HUES6 (cell line): ENCODE results near the gene EGFL6.

Experiments
- H3K27ac ChIP-seq: 2 replicates; pipeline ENCODE4 v1.7.0; 2013; ENCODE audit warnings: low read depth, mild to moderate bottlenecking, low read length, inconsistent platforms
- H3K27me3 ChIP-seq: 2 replicates; pipeline ENCODE4 v1.6.1; 2013; ENCODE audit warnings: low read length; ENCODE audit not compliant: control insufficient read depth, insufficient read depth
- H3K36me3 ChIP-seq: 2 replicates; pipeline ENCODE4 v1.6.1; 2013; ENCODE audit warnings: low read length; ENCODE audit not compliant: control insufficient read depth, insufficient read depth
- H3K4me1 ChIP-seq: 2 replicates; pipeline ENCODE4 v1.6.1; 2013; ENCODE audit warnings: low read length; ENCODE audit not compliant: control insufficient read depth, insufficient read depth
- H3K4me3 ChIP-seq: 2 replicates; pipeline ENCODE4 v1.5.1; 2013; ENCODE audit warnings: low read depth, low read length
- H3K9ac ChIP-seq: one replicate; pipeline ENCODE4 v1.6.1; 2013; ENCODE audit warnings: mild to moderate bottlenecking, low read length
- H3K9me3 ChIP-seq: 2 replicates; pipeline ENCODE4 v1.6.1; 2013; ENCODE audit warnings: low read depth, low read length; ENCODE audit not compliant: control insufficient read depth, insufficient read depth

Gene EGFL6

GRCh38 chrX:13590207-13590606, 20.8 kb downstream of the EGFL6 start:
- Histone ChIP-seq H3K36me3 (no peaks in the 10 kb centered on the region), H3K9me3 (no peaks in the 10 kb centered on the region), H3K4me3 (no peak overlapping the region), H3K27me3 (peaks cover 11% of the 10 kb centered on the region; the same call in 1 of the 2 replicates), H3K27ac (no peak overlapping the region), H3K4me1 (0 out of 2 replicates have a peak, but pooled peaks cover 9% of the 10 kb centered on the region), H3K9ac (no peak overlapping the region)

- Histone ChIP-seq H3K27ac (no peak overlapping the region), H3K9ac (no peak overlapping the region), H3K36me3 (no peaks in the 10 kb centered on the region), H3K4me3 (no peak overlapping the region), H3K27me3 (peaks cover 9% of the 10 kb centered on the region; the same call in 1 of the 2 replicates), H3K4me1 (0 out of 2 replicates have a peak, but pooled peaks cover 9% of the 10 kb centered on the region), H3K9me3 (no peaks in the 10 kb centered on the region)
These were observed 21.5 kb downstream of the EGFL6 start for GRCh38 chrX:13590914-13591313.

- H3K27me3 ChIP-seq, result no peaks in the 10 kb centered on the region; the same call in 1 of the 2 replicates
- H3K4me1 ChIP-seq, result no peaks in the 10 kb centered on the region
- H3K9ac ChIP-seq, result no peak overlapping the region
- H3K36me3 ChIP-seq, result no peaks in the 10 kb centered on the region
- no peaks in the 10 kb centered on the region for H3K9me3 ChIP-seq
- no peak overlapping the region for H3K4me3 ChIP-seq
- no peak overlapping the region for H3K27ac ChIP-seq
These were observed 28.5 kb downstream of the EGFL6 start for GRCh38 chrX:13597874-13598273.

GRCh38 chrX:13598877-13599276, 29.5 kb downstream of the EGFL6 start:
- no peak overlapping the region for H3K4me3 ChIP-seq
- H3K9ac ChIP-seq, result no peak overlapping the region
- no peaks in the 10 kb centered on the region for H3K36me3 ChIP-seq
- no peaks in the 10 kb centered on the region; the same call in 1 of the 2 replicates for H3K27me3 ChIP-seq
- H3K4me1 ChIP-seq, result no peaks in the 10 kb centered on the region
- H3K27ac ChIP-seq, result no peak overlapping the region
- no peaks in the 10 kb centered on the region for H3K9me3 ChIP-seq

- Histone ChIP-seq H3K4me1 (no peaks in the 10 kb centered on the region), H3K4me3 (no peak overlapping the region), H3K9ac (no peak overlapping the region), H3K9me3 (no peaks in the 10 kb centered on the region), H3K27ac (no peak overlapping the region), H3K27me3 (no peaks in the 10 kb centered on the region; the same call in 1 of the 2 replicates), H3K36me3 (no peaks in the 10 kb centered on the region)
These were observed 30.1 kb downstream of the EGFL6 start for GRCh38 chrX:13599491-13599890.

- Histone ChIP-seq H3K36me3 (no peaks in the 10 kb centered on the region), H3K9me3 (no peaks in the 10 kb centered on the region), H3K27ac (no peak overlapping the region), H3K27me3 (no peaks in the 10 kb centered on the region; the same call in 1 of the 2 replicates), H3K9ac (no peak overlapping the region), H3K4me3 (no peak overlapping the region), H3K4me1 (peaks cover 11% of the 10 kb centered on the region)
These were observed 36.2 kb downstream of the EGFL6 start for GRCh38 chrX:13605611-13606010.

- Histone ChIP-seq H3K9ac (no peak overlapping the region), H3K27me3 (no peaks in the 10 kb centered on the region; the same call in 1 of the 2 replicates), H3K4me1 (peaks cover 16% of the 10 kb centered on the region), H3K27ac (no peak overlapping the region), H3K36me3 (no peaks in the 10 kb centered on the region), H3K9me3 (no peaks in the 10 kb centered on the region), H3K4me3 (no peak overlapping the region)
These were observed 38.1 kb downstream of the EGFL6 start for GRCh38 chrX:13607331-13607995.

GRCh38 chrX:13607996-13608365, 38.6 kb downstream of the EGFL6 start:
- no peak overlapping the region for H3K27ac ChIP-seq
- no peaks in the 10 kb centered on the region for H3K36me3 ChIP-seq
- no peak overlapping the region for H3K4me3 ChIP-seq
- H3K9ac ChIP-seq, result no peak overlapping the region
- peaks cover 16% of the 10 kb centered on the region for H3K4me1 ChIP-seq
- no peaks in the 10 kb centered on the region; the same call in 1 of the 2 replicates for H3K27me3 ChIP-seq
- no peaks in the 10 kb centered on the region for H3K9me3 ChIP-seq

- no peak overlapping the region for H3K4me3 ChIP-seq
- H3K9me3 ChIP-seq, result peaks cover 3% of the 10 kb centered on the region; the same call in 1 of the 2 replicates
- H3K4me1 ChIP-seq, result peaks cover 5% of the 10 kb centered on the region; the same call in 1 of the 2 replicates
- H3K27ac ChIP-seq, result no peak overlapping the region
- H3K36me3 ChIP-seq, result no peaks in the 10 kb centered on the region
- no peaks in the 10 kb centered on the region; the same call in 1 of the 2 replicates for H3K27me3 ChIP-seq
- H3K9ac ChIP-seq, result no peak overlapping the region
These were observed 44.8 kb downstream of the EGFL6 start for GRCh38 chrX:13614154-13614553.

- Histone ChIP-seq H3K27ac (peak overlapping the region; percentile 62), H3K27me3 (peaks cover 7% of the 10 kb centered on the region; the same call in 1 of the 2 replicates), H3K4me3 (no peak overlapping the region), H3K9me3 (peaks cover 12% of the 10 kb centered on the region), H3K9ac (peak overlapping the region; percentile 12), H3K4me1 (peaks cover 13% of the 10 kb centered on the region), H3K36me3 (no peaks in the 10 kb centered on the region)
These were observed 50.8 kb downstream of the EGFL6 start for GRCh38 chrX:13620207-13620606.

- no peak overlapping the region for H3K9ac ChIP-seq
- peaks cover 13% of the 10 kb centered on the region for H3K4me1 ChIP-seq
- H3K27me3 ChIP-seq, result peaks cover 7% of the 10 kb centered on the region; the same call in 1 of the 2 replicates
- H3K9me3 ChIP-seq, result peaks cover 10% of the 10 kb centered on the region
- H3K4me3 ChIP-seq, result no peak overlapping the region
- no peak overlapping the region for H3K27ac ChIP-seq
- H3K36me3 ChIP-seq, result no peaks in the 10 kb centered on the region
These were observed 53.1 kb downstream of the EGFL6 start for GRCh38 chrX:13622401-13622964.
